ENCODE results near the gene TOMM22.

The TOMM22 gene

GRCh38 chr22:38704654-38705234, 23.0 kb downstream of the TOMM22 start (continued):
- TF ChIP-seq, protein P1, sequence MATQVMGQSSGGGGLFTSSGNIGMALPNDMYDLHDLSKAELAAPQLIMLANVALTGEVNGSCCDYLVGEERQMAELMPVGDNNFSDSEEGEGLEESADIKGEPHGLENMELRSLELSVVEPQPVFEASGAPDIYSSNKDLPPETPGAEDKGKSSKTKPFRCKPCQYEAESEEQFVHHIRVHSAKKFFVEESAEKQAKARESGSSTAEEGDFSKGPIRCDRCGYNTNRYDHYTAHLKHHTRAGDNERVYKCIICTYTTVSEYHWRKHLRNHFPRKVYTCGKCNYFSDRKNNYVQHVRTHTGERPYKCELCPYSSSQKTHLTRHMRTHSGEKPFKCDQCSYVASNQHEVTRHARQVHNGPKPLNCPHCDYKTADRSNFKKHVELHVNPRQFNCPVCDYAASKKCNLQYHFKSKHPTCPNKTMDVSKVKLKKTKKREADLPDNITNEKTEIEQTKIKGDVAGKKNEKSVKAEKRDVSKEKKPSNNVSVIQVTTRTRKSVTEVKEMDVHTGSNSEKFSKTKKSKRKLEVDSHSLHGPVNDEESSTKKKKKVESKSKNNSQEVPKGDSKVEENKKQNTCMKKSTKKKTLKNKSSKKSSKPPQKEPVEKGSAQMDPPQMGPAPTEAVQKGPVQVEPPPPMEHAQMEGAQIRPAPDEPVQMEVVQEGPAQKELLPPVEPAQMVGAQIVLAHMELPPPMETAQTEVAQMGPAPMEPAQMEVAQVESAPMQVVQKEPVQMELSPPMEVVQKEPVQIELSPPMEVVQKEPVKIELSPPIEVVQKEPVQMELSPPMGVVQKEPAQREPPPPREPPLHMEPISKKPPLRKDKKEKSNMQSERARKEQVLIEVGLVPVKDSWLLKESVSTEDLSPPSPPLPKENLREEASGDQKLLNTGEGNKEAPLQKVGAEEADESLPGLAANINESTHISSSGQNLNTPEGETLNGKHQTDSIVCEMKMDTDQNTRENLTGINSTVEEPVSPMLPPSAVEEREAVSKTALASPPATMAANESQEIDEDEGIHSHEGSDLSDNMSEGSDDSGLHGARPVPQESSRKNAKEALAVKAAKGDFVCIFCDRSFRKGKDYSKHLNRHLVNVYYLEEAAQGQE (tag by site-specific recombination; IDR thresholded peaks at IDR 0.05) = no peak
- TF ChIP-seq ZNF16 (tag by site-specific recombination; IDR thresholded peaks at IDR 0.05; ENCODE audit: low read depth) (no peak), FEZF1 (tag by site-specific recombination; IDR thresholded peaks at IDR 0.05) (no peak), ZFP37 (tag by site-specific recombination; IDR thresholded peaks at IDR 0.05) (no peak), ZNF274 (IDR thresholded peaks at IDR 0.05; ENCODE audit: low read length) (no peak), ZNF274 (tag by site-specific recombination; IDR thresholded peaks at IDR 0.05; ENCODE audit: borderline replicate concordance) (no peak)

DNA sequence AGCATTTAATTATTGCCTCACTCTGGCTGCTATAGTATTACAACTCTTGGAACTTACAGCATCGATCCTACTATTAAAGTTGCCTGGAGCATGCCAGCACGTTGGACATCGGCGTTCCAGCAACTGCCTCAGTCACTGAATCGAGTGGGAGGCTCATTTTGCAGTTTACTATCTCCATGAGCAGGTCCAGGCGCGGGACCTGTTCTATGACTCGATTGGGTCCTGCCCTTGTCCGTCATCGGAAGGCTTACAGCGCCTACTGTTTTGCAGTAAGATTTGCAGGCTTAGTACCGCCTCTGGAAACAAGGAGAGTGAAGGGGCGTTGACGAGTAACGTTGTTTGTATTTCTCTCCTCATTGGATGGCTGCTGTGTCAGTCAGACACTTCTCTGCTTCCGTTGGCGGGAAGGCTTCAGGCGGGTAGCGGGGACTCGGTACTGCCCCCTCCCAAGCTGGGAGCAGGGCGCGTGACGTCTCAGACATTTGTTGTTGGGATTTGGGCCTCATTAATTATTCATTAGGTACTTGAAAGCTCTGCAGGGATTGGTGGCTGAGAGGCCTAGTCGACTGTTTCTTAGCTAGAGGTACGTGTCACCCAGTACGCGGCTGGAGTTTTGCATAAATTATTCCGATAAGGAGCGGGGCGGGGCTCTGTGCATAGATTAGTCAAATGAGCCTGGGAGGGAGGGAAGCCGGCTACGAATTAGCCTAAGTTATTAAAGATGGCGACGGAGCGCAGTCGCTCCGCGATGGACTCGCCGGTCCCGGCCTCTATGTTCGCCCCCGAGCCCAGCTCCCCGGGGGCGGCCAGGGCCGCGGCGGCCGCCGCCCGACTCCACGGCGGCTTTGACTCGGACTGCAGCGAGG, 23.7 kb downstream of the TOMM22 start, which contains the start of gene GTPBP1:
Gene GTPBP1 (plus strand): TSS at position 710 of the 866 bp plus-strand sequence. CDS start 12 bp downstream, at position 722.
- H3K4me1 ChIP-seq (ENCODE audit: control insufficient read depth, insufficient read depth, low read length) = peaks cover 13% of the 10 kb centered on the region
- H3K9me3 ChIP-seq (ENCODE audit: control insufficient read depth, insufficient read depth, low read depth, low read length) = no peaks in the 10 kb centered on the region
- peak within 1 kb of the TSS; percentile 94 for H3K27ac ChIP-seq (ENCODE audit: extremely low read depth, low read depth, low read length)
- peak within 1 kb of the TSS; percentile 92 for H3K4me3 ChIP-seq (ENCODE audit: low read depth, low read length)
- ChIA-PET CTCF (interaction anchor here (0.6 to 1.0 kb wide), 5 partner anchors 9 to 653 kb away, joined by 3 to 4 read pairs (median 3); partner anchors contain the start of gene TOMM22), POLR2A (interaction anchor here (0.6 to 2.0 kb wide), 11 partner anchors 8 to 146 kb away, joined by 3 to 17 read pairs (median 6); partner anchors contain the start of gene TOMM22)
- H3K36me3 ChIP-seq (ENCODE audit: control insufficient read depth in 2 of 2, insufficient read depth in 1 of 2, low read length in 2 of 2) = peaks cover 0 to 21% of the 10 kb centered on the region in 2 experiments; a peak in 1 of 3 replicates
- TF ChIP-seq FEZF1 (tag by site-specific recombination; IDR thresholded peaks at IDR 0.05) = peak; percentile 78
- no peak for TF ChIP-seq ZNF426 (tag by site-specific recombination; IDR thresholded peaks at IDR 0.05)
- no peak; the same call in 1 of the 2 replicates for TF ChIP-seq ZNF391 (tag by site-specific recombination; IDR thresholded peaks at IDR 0.05; ENCODE audit: borderline replicate concordance, low read depth)
- TF ChIP-seq ZNF76 (tag by site-specific recombination; IDR thresholded peaks at IDR 0.05; ENCODE audit: borderline replicate concordance, low read depth) = no peak; the same call in 1 of the 2 replicates
- TF ChIP-seq, protein P2, sequence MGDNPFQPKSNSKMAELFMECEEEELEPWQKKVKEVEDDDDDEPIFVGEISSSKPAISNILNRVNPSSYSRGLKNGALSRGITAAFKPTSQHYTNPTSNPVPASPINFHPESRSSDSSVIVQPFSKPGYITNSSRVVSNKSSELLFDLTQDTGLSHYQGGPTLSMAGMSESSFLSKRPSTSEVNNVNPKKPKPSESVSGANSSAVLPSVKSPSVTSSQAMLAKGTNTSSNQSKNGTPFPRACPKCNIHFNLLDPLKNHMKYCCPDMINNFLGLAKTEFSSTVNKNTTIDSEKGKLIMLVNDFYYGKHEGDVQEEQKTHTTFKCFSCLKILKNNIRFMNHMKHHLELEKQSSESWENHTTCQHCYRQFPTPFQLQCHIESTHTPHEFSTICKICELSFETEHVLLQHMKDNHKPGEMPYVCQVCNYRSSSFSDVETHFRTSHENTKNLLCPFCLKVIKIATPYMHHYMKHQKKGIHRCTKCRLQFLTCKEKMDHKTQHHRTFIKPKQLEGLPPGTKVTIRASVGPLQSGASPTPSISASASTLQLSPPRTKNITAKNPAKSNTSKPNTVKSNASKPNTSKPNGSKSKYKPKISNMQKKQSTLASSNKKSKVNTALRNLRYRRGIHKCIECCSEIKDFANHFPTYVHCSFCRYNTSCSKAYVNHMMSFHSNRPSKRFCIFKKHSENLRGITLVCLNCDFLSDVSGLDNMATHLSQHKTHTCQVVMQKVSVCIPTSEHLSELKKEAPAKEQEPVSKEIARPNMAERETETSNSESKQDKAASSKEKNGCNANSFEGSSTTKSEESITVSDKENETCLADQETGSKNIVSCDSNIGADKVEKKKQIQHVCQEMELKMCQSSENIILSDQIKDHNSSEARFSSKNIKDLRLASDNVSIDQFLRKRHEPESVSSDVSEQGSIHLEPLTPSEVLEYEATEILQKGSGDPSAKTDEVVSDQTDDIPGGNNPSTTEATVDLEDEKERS (tag by site-specific recombination; IDR thresholded peaks at IDR 0.05) = no peak
- TF ChIP-seq ZNF146 (tag by site-specific recombination; IDR thresholded peaks at IDR 0.05) = no peak
- TF ChIP-seq, protein P3, sequence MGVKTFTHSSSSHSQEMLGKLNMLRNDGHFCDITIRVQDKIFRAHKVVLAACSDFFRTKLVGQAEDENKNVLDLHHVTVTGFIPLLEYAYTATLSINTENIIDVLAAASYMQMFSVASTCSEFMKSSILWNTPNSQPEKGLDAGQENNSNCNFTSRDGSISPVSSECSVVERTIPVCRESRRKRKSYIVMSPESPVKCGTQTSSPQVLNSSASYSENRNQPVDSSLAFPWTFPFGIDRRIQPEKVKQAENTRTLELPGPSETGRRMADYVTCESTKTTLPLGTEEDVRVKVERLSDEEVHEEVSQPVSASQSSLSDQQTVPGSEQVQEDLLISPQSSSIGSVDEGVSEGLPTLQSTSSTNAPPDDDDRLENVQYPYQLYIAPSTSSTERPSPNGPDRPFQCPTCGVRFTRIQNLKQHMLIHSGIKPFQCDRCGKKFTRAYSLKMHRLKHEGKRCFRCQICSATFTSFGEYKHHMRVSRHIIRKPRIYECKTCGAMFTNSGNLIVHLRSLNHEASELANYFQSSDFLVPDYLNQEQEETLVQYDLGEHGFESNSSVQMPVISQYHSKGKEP (tag by site-specific recombination; IDR thresholded peaks at IDR 0.05) = peak; percentile 71; the same call in 1 of the 2 replicates
- no peak for TF ChIP-seq BCL11B (tag by site-specific recombination; IDR thresholded peaks at IDR 0.05; ENCODE audit: low read depth)
- TF ChIP-seq ZNF544 (tag by site-specific recombination; IDR thresholded peaks at IDR 0.05) = no peak
- TF ChIP-seq ZNF791 (tag by site-specific recombination; IDR thresholded peaks at IDR 0.05) = no peak
- TF ChIP-seq SP2 (tag by site-specific recombination; IDR thresholded peaks at IDR 0.05) = peak; percentile 100
- no peak for TF ChIP-seq ZNF138 (tag by site-specific recombination; IDR thresholded peaks at IDR 0.05; ENCODE audit: borderline replicate concordance)
- TF ChIP-seq ZNF600 (tag by site-specific recombination; IDR thresholded peaks at IDR 0.05) = no peak
- TF ChIP-seq ZNF521 (tag by site-specific recombination; IDR thresholded peaks at IDR 0.05) = no peak
- TF ChIP-seq ZNF704 (tag by site-specific recombination; IDR thresholded peaks at IDR 0.05) = no peak
- TF ChIP-seq, protein P4, sequence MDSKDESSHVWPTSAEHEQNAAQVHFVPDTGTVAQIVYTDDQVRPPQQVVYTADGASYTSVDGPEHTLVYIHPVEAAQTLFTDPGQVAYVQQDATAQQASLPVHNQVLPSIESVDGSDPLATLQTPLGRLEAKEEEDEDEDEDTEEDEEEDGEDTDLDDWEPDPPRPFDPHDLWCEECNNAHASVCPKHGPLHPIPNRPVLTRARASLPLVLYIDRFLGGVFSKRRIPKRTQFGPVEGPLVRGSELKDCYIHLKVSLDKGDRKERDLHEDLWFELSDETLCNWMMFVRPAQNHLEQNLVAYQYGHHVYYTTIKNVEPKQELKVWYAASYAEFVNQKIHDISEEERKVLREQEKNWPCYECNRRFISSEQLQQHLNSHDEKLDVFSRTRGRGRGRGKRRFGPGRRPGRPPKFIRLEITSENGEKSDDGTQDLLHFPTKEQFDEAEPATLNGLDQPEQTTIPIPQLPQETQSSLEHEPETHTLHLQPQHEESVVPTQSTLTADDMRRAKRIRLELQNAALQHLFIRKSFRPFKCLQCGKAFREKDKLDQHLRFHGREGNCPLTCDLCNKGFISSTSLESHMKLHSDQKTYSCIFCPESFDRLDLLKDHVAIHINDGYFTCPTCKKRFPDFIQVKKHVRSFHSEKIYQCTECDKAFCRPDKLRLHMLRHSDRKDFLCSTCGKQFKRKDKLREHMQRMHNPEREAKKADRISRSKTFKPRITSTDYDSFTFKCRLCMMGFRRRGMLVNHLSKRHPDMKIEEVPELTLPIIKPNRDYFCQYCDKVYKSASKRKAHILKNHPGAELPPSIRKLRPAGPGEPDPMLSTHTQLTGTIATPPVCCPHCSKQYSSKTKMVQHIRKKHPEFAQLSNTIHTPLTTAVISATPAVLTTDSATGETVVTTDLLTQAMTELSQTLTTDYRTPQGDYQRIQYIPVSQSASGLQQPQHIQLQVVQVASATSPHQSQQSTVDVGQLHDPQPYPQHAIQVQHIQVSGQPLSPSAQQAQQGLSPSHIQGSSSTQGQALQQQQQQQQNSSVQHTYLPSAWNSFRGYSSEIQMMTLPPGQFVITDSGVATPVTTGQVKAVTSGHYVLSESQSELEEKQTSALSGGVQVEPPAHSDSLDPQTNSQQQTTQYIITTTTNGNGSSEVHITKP (tag by site-specific recombination; IDR thresholded peaks at IDR 0.05) = peak; percentile 84

Data from HEK293 (cell line).